SK-N-SH treated with all-trans-retinoic acid at 6 μM for 48 hours (cell line): ENCODE results near the gene CLDN3.
"Not testable (repeated sequence)": the region's sequence is repeated elsewhere in the genome, so short reads cannot be mapped to it uniquely, and the experiment has no call there.

Source experiments
- ATAC-seq: fragments of 200-7000 bp; cut with Tn5 transposase; 3 replicates; pipeline ENCODE4 v1.9.1; 2020; ENCODE audit warnings: mild to moderate bottlenecking, moderate library complexity
- ARNTL ChIP-seq: fragments of 450-650 bp; formaldehyde crosslinking; IDR thresholded peaks from 2 replicates; pipeline ENCODE4 v1.5.0; 2020; ENCODE audit warnings: low read depth, mild to moderate bottlenecking, moderate library complexity, borderline replicate concordance
- BACH2 ChIP-seq: fragments of 250-450 bp; sonication (Bioruptor Pico); IDR thresholded peaks from 2 replicates; pipeline ENCODE4 v1.9.0; 2021; ENCODE audit warnings: mild to moderate bottlenecking, borderline replicate concordance
- CREB5 ChIP-seq: fragments of 250-450 bp; sonication (Bioruptor Pico); IDR thresholded peaks from 2 replicates; pipeline ENCODE4 v1.5.1; 2020; ENCODE audit warnings: low read depth, mild to moderate bottlenecking, moderate library complexity
- CSDC2 ChIP-seq: fragments of 250-450 bp; sonication (Bioruptor Pico); IDR thresholded peaks from 2 replicates; pipeline ENCODE4 v1.5.0; 2020; ENCODE audit warnings: mild to moderate bottlenecking, moderate library complexity
- ESRRG ChIP-seq: fragments of 250-450 bp; sonication (Bioruptor Pico); IDR thresholded peaks from 2 replicates; pipeline ENCODE4 v1.6.1; 2021; ENCODE audit warnings: mild to moderate bottlenecking
- GLIS3 ChIP-seq: fragments of 250-450 bp; sonication (Bioruptor Pico); IDR thresholded peaks from 2 replicates; pipeline ENCODE4 v1.5.0; 2020; ENCODE audit warnings: mild to moderate bottlenecking, moderate library complexity
- ISL1 ChIP-seq: fragments of 250-450 bp; sonication (Bioruptor Pico); IDR thresholded peaks from 2 replicates; pipeline ENCODE4 v2.1.2; 2022; ENCODE audit warnings: mild to moderate bottlenecking, moderate library complexity
- OSR1 ChIP-seq: fragments of 250-450 bp; sonication (Bioruptor Pico); IDR thresholded peaks from 2 replicates; pipeline ENCODE4 v1.8.0; 2022; ENCODE audit warnings: moderate library complexity, mild to moderate bottlenecking, inconsistent platforms
- PATZ1 ChIP-seq: fragments of 250-450 bp; sonication (Bioruptor Pico); IDR thresholded peaks from 2 replicates; pipeline ENCODE4 v1.8.0; 2020; ENCODE audit warnings: mild to moderate bottlenecking, moderate library complexity, borderline replicate concordance
- POU6F1 ChIP-seq: fragments of 250-450 bp; sonication (Bioruptor Pico); IDR thresholded peaks from 2 replicates; pipeline ENCODE4 v1.8.0; 2021; ENCODE audit warnings: low read depth, mild to moderate bottlenecking, moderate library complexity, borderline replicate concordance
- RARB ChIP-seq: fragments of 250-450 bp; sonication (Bioruptor Pico); IDR thresholded peaks from 2 replicates; pipeline ENCODE4 v1.8.0; 2021; ENCODE audit warnings: mild to moderate bottlenecking, moderate library complexity
- SNAI2 ChIP-seq: fragments of 250-450 bp; sonication (Bioruptor Pico); IDR thresholded peaks from 2 replicates; pipeline ENCODE4 v1.5.0; 2020; ENCODE audit warnings: mild to moderate bottlenecking, moderate library complexity
- TCF4 ChIP-seq: fragments of 250-450 bp; sonication (Bioruptor Pico); IDR thresholded peaks from 2 replicates; pipeline ENCODE4 v1.8.0; 2021; ENCODE audit warnings: mild to moderate bottlenecking, moderate library complexity, borderline replicate concordance
- TOX ChIP-seq: fragments of 250-450 bp; sonication (Bioruptor Pico); IDR thresholded peaks from 2 replicates; pipeline ENCODE4 v1.8.0; 2021; ENCODE audit warnings: mild to moderate bottlenecking, moderate library complexity, borderline replicate concordance
- TSHZ2 ChIP-seq: fragments of 250-450 bp; sonication (Bioruptor Pico); IDR thresholded peaks from 2 replicates; pipeline ENCODE4 v1.5.0; 2020; ENCODE audit warnings: mild to moderate bottlenecking, moderate library complexity
- ZC3H10 ChIP-seq: fragments of 250-450 bp; sonication (Bioruptor Pico); IDR thresholded peaks from 2 replicates; pipeline ENCODE4 v1.5.1; 2021; ENCODE audit warnings: mild to moderate bottlenecking, moderate library complexity
- ZFP3 ChIP-seq: fragments of 250-450 bp; sonication (Bioruptor Pico); IDR thresholded peaks from 2 replicates; pipeline ENCODE4 v1.5.0; 2020; ENCODE audit warnings: mild to moderate bottlenecking, moderate library complexity
- ZFP30 ChIP-seq: fragments of 450-650 bp; formaldehyde crosslinking; IDR thresholded peaks from 2 replicates; pipeline ENCODE4 v1.5.0; 2022; ENCODE audit warnings: mild to moderate bottlenecking, moderate library complexity
- ZNF565 ChIP-seq: fragments of 450-650 bp; formaldehyde crosslinking; conservative IDR thresholded peaks from 2 replicates; pipeline ENCODE4 v1.5.0; 2020; ENCODE audit warnings: low read depth, mild to moderate bottlenecking, moderate library complexity
- ZNF70 ChIP-seq: fragments of 450-650 bp; formaldehyde crosslinking; IDR thresholded peaks from 2 replicates; pipeline ENCODE4 v1.5.0; 2020; ENCODE audit warnings: mild to moderate bottlenecking, moderate library complexity
- ZNF8 ChIP-seq: fragments of 450-650 bp; formaldehyde crosslinking; IDR thresholded peaks from 2 replicates; pipeline ENCODE4 v1.5.0; 2020; ENCODE audit warnings: mild to moderate bottlenecking, moderate library complexity

The CLDN3 gene

GRCh38 chr7:73802459-73802858 is 32.4 kb upstream of the CLDN3 start:
- TF ChIP-seq SNAI2 (CRISPR knock-in tag) = no peak
- TF ChIP-seq TOX (CRISPR knock-in tag) = no peak
- TF ChIP-seq ZNF8 = no peak
- no peak for TF ChIP-seq TCF4 (CRISPR knock-in tag)
- TF ChIP-seq ARNTL (CRISPR knock-in tag) = no peak
- no peak for TF ChIP-seq ZC3H10 (CRISPR knock-in tag)
- no peak for TF ChIP-seq ZNF70
- TF ChIP-seq CREB5 (CRISPR knock-in tag) = no peak
- TF ChIP-seq PATZ1 (CRISPR knock-in tag) = no peak
- no peak for TF ChIP-seq OSR1 (CRISPR knock-in tag)
- no peak for TF ChIP-seq TSHZ2
- no peak for TF ChIP-seq CSDC2 (CRISPR knock-in tag)
- TF ChIP-seq ISL1 = no peak
- no peak for TF ChIP-seq ESRRG (CRISPR knock-in tag)
- no peak for TF ChIP-seq ZFP3
- TF ChIP-seq RARB (CRISPR knock-in tag) = no peak
- TF ChIP-seq ZNF565 = no peak
- TF ChIP-seq GLIS3 (CRISPR knock-in tag) = no peak
- TF ChIP-seq ZFP30 (CRISPR knock-in tag) = no peak
- ATAC-seq = no peak

GRCh38 chr7:73801577-73801976 is 31.5 kb upstream of the CLDN3 start:
- no peak for ATAC-seq

GRCh38 chr7:73799282-73800141 is 29.4 kb upstream of the CLDN3 start:
- TF ChIP-seq RARB (CRISPR knock-in tag) = no peak
- no peak for TF ChIP-seq ESRRG (CRISPR knock-in tag)
- no peak for TF ChIP-seq POU6F1 (CRISPR knock-in tag)
- TF ChIP-seq ZFP30 (CRISPR knock-in tag) = no peak
- ATAC-seq = no peak

More at GRCh38 chr7:73801577-73801976, 31.5 kb upstream of the CLDN3 start:
- TF ChIP-seq ARNTL (CRISPR knock-in tag) (no peak), BACH2 (no peak), CSDC2 (CRISPR knock-in tag) (no peak)
- TF ChIP-seq, all 23 proteins: peak for 0

- ATAC-seq = not testable (repeated sequence)
Observed at GRCh38 chr7:73797176-73797575, 27.1 kb upstream of the CLDN3 start.

GRCh38 chr7:73796656-73797055 is 26.6 kb upstream of the CLDN3 start:
- ATAC-seq = not testable (repeated sequence)

GRCh38 chr7:73795188-73795587 is 25.1 kb upstream of the CLDN3 start:
- ATAC-seq = not testable (repeated sequence)

- not testable (repeated sequence) for ATAC-seq
Observed at GRCh38 chr7:73791170-73791690, 21.2 kb upstream of the CLDN3 start.
